Measurements from ENCODE around the gene PURA.

Gene PURA

DNA sequence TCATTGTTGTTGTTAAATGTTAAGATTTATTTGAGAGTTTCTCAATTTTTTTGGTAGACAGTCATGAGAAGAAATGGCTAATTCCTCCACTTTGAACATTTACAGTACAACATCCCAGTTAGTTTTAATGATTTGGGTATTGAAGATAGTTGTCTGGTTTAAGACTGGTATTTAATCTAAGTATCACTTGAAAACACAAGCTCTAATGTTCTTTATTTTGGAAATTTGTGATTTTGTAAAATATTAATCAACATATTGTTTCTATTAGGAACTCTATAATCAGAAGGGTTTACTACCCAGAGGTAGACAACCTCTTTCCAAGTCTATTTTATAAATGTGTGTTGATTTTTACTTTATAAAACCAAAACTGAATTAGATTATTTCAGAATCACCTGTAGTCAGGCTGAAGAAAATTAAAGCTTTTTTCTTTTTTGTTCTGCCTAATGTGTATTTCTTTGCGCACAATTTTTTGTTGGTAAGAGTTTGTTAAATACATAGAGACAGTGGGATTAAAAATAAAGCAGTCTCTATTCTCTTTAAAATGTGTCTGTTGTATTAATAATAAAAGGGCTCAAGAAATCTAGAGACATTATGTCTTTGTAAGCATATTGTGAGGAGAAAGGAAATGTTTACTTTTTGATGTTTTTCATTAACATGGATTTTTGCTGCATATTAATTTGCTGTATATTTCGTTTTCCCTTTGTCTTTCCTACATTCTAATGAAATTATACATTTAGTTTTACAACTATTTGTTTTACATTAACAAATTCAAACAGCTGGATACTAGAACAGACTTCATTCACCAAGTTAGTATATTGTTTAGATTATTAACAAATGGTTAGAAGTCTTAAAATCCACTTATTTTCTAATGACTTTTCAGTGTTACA, 3.9 kb upstream of the PURA start:
- DNase-seq (ENCODE audit: low spot score): peak; percentile 32

- DNase-seq (ENCODE audit: low spot score): no peak
These were observed 3.3 kb upstream of the PURA start for GRCh38 chr5:140110646-140110957.

- no peak for DNase-seq (ENCODE audit: low spot score)
These were observed 2.7 kb upstream of the PURA start for GRCh38 chr5:140111011-140111858.

DNA sequence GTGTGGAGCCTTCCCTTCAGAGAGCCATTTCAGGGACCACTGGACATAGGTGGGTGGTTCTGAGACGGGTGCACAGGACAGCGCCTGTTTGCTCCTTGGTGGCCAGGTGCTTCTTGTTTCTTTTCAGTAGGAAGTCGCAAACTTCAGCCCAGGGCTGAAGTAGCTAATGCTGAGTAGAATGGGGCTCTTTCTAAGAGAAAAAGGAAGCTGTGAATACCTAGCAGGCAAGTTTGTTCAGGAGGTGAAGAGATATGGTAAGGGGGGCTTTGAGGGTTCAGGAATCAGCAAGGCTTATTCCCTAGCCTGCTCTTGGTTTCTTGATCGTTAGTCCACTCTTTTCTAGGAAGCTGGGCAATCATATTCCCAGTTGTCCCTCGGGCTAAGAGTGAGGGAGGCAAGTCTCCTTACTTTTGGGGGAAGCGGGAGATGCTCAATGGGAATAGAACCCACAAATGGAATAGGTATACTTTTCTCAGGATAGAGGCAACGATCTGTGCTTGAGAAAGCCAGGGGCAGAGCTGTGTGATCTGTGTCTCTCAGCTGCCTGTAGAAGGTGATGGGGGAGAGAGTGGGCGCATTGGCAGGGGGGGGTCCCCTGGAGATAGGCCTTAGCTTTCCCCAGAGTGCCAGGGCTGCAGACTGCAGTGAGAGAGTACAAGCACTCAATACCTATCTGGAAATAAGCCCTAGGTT, 1.9 kb upstream of the PURA start:
- no peak for DNase-seq (ENCODE audit: low spot score)

DNA sequence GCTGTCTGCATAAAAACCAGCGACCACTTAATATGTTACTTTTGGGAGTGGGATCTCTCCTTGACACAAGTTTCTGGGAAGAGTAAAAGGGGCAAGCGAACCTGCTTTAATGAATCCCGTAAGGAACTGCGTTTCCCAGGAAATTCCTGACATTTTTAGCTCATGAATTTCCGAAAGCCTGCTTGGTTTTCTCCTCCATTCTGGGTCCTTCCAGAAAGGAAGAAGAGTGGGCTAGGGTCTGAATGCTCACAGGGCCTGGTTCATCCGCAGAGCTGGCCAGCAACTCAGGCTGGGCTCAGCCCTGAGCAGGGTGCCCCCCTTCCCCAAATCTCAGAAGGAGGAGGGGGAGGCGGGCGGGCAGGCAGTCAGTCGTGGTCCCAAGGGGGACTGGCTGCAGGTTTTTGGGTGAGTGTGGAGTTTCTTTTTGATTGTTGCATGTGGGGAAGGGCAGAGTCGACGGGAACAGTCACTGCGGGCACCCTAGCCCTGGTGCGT, 1.2 kb upstream of the PURA start:
- no peak for DNase-seq (ENCODE audit: low spot score)

DNA sequence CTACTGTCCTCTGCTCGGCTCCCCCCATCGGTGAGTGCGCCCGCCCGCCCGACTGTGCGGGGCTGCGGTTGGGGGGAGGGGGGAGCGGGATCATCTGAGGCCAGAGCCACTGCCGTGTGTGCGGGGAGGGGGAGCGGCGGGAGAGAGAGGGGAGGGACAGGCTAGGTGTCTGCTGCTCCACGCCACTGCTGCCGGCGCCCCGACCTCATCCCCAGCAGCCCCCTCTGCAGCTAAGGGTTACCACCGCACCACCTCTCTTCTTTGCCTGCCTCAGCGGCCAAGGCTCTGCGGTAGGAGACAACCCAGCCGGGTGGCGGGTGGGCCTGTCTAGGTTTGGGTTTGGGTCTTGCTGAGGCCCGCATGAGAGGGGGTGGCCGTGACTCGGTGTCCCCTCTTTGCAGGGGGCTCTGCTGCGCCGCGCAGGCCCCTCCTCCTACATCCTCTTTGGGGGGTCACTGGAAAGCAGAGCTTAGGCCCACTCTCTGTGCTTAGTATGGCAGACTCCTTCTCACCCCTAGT, 670 bp upstream of the PURA start:
- DNase-seq (ENCODE audit: low spot score): no peak

DNA sequence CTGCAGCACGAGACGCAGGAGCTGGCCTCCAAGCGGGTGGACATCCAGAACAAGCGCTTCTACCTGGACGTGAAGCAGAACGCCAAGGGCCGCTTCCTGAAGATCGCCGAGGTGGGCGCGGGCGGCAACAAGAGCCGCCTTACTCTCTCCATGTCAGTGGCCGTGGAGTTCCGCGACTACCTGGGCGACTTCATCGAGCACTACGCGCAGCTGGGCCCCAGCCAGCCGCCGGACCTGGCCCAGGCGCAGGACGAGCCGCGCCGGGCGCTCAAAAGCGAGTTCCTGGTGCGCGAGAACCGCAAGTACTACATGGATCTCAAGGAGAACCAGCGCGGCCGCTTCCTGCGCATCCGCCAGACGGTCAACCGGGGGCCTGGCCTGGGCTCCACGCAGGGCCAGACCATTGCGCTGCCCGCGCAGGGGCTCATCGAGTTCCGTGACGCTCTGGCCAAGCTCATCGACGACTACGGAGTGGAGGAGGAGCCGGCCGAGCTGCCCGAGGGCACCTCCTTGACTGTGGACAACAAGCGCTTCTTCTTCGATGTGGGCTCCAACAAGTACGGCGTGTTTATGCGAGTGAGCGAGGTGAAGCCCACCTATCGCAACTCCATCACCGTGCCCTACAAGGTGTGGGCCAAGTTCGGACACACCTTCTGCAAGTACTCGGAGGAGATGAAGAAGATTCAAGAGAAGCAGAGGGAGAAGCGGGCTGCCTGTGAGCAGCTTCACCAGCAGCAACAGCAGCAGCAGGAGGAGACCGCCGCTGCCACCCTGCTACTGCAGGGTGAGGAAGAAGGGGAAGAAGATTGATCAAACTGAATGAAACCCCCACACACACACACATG, 654 bp downstream of the PURA start:
- peak; percentile 33 for DNase-seq (ENCODE audit: low spot score)

DNA sequence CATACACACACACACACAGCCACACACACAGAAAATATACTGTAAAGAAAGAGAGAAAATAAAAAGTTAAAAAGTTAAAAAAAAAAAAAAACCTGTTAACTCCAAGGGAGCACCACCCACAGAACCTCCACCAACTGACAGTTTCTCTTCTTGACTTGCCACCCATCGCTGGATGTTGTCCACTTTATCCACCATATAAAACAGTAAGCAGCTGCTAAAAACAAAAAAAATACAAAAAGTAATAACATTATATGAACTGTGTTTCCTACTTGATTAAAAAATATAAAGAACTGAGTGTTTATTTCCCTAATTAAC, 1.2 kb downstream of the PURA start:
- no peak for DNase-seq (ENCODE audit: low spot score)

GRCh38 chr5:140116716-140117115, 2.8 kb downstream of the PURA start:
- no peak for DNase-seq (ENCODE audit: low spot score)

DNA sequence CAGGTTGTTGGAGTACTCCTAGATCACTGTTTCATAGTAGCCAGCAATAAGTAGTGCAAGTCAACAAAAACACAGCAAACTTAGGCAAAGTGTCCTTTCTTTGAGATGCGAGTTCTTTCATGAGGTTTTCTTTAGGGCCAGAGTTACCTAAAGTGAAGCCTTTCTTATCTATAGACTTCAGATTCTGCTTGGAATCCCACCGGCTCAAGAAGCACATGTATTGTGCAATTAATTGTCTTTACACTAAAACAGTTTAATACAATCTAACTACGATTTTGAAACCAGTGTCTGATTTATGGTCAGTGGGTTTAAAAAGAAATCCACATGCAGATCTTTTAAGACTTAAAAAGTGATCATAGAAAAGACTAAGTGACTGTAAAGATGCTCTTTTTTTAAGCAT, 3.6 kb downstream of the PURA start:
- no peak for DNase-seq (ENCODE audit: low spot score)

DNA sequence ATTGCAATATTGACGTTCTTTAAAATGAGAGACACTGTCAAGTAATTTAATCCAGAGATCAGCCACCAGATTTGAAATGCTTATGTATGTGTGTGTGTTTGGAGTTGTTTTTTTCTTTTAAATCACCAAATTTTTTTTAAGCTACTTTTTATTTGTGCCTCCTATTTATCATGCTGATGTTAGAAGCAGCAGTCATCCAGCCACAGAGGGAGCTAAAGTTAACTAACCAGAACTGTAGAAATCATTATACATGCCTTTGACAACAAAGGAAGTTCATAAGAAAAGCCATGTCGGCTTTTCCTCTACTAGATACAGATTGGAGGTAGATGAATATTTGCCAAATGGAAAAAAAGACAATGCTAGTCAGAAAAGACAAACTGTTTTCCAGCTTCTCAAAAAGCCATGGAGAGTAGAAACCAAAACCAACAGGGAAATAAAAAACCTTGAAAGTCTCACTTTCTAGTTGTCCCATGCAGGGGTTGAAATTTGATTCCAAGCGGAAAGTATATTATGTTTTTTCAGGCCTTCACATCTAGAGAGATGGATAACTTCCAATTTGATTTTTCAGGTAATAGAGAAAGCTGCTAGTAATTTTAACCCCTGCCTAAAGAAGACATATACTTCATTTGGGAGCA, 4.5 kb downstream of the PURA start:
- DNase-seq (ENCODE audit: low spot score): no peak

GRCh38 chr5:140125637-140126036, 11.7 kb downstream of the PURA start, which contains the start of gene IGIP:
Gene IGIP, plus strand, starts transcription at chr5:140125937. Its CDS starts 2,540 bp downstream, at chr5:140128477.
- no peak for DNase-seq (ENCODE audit: low spot score)

DNA sequence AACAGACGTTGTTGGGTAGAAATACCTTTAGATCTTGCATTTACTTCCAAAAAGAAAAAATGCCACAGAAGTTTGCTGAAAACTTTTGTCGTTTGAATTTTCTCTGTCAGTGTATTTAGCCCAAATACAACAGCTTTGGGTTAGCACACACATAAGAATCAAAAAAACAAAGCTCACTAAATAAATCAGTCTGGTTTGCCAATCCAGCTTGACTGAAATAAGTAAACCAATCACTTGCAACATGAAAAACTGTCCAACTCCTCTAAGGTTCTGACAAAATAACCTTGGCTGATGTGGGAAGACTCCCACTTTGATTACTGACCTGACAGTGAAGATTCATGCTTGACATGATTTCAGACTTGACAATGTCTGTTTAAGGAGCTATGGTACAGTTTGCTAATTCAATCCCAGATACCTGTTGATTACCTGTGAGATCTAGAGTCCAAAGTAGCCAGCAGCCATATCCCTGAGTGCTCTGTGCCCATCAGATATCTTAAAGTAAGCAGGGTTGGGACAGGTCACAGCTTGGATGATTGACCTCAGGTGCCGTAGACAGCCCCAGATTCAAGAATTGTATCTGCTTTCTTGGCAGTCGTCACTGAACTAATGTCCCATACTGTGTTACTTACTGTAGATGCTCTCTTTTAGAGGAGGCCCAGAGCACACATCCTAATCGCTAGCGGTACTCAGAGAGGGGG, 12.6 kb downstream of the PURA start:
- no peak for DNase-seq (ENCODE audit: low spot score)

DNA sequence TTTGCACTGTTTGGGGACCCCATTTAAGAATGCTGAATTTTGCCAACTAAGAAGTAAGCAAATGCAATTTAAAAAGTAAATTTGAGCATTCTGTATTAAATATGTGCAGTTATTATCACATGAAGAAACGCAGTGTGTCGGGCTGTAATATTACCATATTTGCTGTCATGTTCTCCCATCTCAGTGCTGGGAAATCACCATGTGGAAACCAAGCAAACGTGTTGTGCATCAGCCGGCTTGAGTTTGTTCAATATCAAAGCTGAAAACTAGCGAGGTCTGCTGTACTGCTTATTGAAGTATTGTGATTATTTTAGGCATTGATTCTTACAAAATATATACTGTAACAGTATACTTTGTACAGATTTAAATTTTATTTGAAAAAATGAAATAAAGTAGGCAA, 14.5 kb downstream of the PURA start:
- no peak for DNase-seq (ENCODE audit: low spot score)

DNA sequence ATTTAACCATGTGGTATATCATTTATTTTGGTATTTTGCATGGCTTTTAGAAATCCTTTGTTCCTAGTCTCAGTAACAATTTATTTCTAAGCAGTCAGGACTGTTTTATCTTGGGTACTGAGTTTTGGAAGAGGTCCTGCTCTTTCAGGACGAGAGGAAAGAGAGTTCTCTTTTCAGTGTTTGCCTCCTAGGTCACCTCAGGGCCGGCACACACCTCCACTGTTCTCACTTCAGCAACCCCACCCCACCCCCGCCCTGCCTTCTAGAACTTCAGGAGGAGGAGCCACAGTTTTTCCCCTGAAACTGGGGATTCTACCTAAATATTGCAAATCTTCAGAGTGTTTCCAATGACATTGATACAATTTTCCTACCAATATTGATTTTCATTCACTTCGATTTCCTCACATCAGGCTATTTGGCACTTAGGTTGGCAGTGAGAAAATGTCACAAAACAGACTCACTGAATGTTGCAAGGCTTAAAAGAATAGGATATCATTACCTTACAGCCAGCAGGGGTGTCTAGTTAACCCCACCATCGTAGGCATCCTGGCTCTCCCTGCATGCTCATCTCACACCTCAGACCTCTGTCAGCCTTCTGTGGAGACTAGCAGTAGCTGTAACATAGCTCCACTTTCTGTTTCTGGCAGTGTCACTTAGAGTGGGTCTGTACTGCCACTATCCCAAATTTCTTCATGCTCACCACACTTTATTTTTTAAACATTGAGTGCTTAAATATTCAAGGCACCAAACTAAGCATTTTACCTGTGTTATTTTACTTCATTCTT, 17.2 kb downstream of the PURA start:
- DNase-seq (ENCODE audit: low spot score): no peak

GRCh38 chr5:140131967-140132409, 18.1 kb downstream of the PURA start:
- peak; percentile 92 for DNase-seq (ENCODE audit: low spot score)

DNA sequence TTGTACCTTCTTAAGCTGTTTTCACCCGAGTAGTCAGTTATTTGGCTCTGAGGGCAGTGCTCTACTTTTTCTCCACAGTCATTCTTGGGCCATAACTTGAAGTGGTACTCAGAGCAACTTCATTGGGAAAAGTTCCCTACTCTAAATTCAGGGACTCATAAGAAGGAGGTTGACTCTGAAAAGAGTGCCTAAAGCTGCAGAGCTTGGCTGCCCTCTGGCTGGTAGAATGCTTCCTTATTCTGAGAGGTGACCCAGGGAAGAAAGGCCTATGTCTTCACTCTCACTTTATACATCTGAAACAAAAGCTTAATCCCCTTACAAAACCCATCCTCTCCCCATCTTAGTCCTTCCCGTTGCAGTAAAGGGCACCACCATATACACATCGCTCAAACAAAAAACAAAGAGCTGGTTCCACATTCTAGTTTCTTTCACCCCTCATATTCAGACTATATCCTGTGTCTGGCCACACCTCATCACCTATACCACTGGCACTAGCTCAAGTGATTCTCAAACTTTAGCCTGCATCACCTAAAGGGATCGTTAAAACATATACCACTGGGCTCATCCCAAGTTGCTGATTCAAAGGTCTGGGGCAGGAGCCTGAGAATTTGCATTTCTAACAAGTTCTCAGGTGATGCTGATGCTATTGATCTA, 19.7 kb downstream of the PURA start:
- no peak for DNase-seq (ENCODE audit: low spot score)

DNA sequence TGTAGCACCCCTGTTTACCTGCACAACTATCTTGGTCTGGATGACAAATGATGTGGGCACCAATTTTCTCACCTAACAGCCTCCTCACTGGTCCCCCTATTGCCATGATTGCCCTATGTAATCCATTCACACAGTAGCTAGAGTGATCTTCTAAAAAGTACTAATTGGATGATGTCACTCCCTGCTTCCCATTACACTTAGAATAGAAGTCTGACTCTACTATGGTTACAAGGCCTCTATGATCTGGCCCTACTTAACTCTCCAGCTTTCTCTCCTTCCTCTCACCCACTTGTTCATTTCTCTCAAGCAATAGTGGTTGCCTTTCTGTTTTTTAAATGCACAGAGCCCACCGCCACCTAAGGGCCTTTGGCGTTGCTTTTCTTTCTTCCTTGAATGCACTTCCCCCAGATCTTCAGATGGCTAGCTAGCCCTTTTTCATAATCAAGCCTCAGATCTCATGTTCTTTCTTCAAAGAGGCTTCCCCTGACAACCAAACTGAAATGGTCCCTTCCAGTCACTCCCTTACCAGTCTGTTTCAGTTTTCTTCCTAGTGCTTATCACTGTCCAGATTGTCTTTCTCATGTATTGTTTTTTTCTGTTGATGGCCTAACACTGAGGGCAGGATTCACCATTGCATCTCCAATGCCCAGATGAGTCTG, 20.5 kb downstream of the PURA start:
- DNase-seq (ENCODE audit: low spot score): no peak
